Mucosa of rectum (tissue), 2 donors: Measurements from ENCODE around the gene MGST1.
A peak's percentile ranks its signal among the peaks of the same experiment; 100 is the strongest.

Experiments
- H3K27ac ChIP-seq, 2 donors: one replicate each; pipeline ENCODE4 v1.7.0; 2013; ENCODE audit warnings: inconsistent platforms in 2 of 2, low read depth in 2 of 2, low read length in 2 of 2
- H3K27me3 ChIP-seq, 2 donors: one replicate each; pipeline ENCODE4 v1.7.0; 2013; ENCODE audit warnings: low read length in 2 of 2; ENCODE audit not compliant: control insufficient read depth in 2 of 2, insufficient read depth in 2 of 2
- H3K36me3 ChIP-seq, 2 donors: one replicate each; pipeline ENCODE4 v1.7.0; 2013; ENCODE audit warnings: low read length in 2 of 2; ENCODE audit not compliant: control insufficient read depth in 2 of 2, insufficient read depth in 2 of 2
- H3K4me1 ChIP-seq, 2 donors: one replicate each; pipeline ENCODE4 v1.7.0; 2013; ENCODE audit warnings: low read length in 2 of 2, mild to moderate bottlenecking in 1 of 2; ENCODE audit not compliant: control insufficient read depth in 2 of 2, insufficient read depth in 2 of 2
- H3K4me3 ChIP-seq, 2 donors: one replicate each; pipeline ENCODE4 v1.7.0; 2013; ENCODE audit warnings: low read length in 2 of 2
- H3K9ac ChIP-seq, 2 donors: one replicate each; pipeline ENCODE4 v1.7.0; 2013; ENCODE audit warnings: low read length in 2 of 2, low read depth in 1 of 2, mild to moderate bottlenecking in 1 of 2
- H3K9me3 ChIP-seq, 2 donors: one replicate each; pipeline ENCODE4 v1.7.0; 2013; ENCODE audit warnings: low read length in 2 of 2; ENCODE audit not compliant: control insufficient read depth in 2 of 2
- donor health status: healthy.
- donor health status: Normal muscosa, but diverticular disease.

Gene MGST1

DNA sequence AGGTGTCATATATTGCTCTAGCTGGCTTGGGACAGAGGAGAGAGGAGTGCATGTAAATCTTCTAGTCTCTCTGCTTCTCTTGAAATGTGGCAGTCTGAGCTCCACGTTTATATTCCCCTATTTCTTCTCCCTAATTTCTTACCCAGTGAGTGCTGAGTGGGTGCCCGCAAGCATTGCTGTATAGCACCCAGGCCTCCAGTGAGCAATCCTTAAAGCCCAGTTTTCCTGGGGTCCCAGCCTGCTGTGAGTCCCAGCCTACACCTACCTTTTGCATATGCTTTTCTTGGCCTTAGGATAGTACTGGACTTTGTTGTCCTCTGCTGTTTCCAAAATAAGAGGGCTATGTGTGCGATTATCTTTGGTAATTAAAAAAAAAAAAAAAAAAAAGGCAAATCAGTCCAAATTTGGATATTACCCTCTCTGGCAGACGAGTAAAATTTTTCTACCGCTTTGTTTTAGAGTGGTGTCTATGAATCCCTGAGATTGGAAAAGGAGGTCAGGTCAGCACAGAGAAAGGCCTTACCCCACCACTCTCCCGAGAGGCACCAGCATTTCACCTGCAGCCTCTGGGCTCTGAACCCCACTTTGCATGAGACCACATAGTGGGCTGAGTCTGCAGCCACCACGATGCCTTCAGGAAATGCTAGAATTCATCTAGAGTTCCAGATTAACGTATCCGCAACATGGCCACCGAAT is 1.1 kb downstream of the MGST1 start:
- H3K27ac ChIP-seq, result peak overlapping the region; percentile 83 to 88

DNA sequence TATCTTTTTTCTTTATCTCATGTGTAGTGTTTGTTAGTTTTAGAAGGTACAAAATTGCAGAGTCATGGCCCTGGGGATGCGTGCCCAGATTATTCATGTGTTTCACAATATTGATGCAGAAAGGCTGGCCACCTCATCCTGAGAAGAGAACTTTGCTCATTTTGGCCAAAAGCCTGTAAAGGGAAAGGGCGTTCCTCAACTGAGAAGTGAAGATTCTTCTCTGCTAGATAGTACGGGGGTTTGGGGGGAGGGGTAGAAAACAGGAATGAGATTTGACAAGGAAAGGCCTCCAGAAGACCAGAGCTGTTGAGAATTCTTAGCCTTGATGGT is 1.7 kb downstream of the MGST1 start:
- peaks cover 13 to 24% of the 10 kb centered on the region in 2 donors for H3K4me1 ChIP-seq
- peak overlapping the region; percentile 84 to 86 for H3K4me3 ChIP-seq
- H3K27ac ChIP-seq, result peak overlapping the region in 1 of 2 donors; percentile 88

More for the DNA sequence above, 1.1 kb downstream of the MGST1 start:
- H3K27me3 ChIP-seq, result no peaks in the 10 kb centered on the region
- peak overlapping the region; percentile 78 to 85 for H3K9ac ChIP-seq
- peaks cover 13 to 24% of the 10 kb centered on the region in 2 donors for H3K4me1 ChIP-seq
- H3K4me3 ChIP-seq, result peak overlapping the region; percentile 84 to 86
- H3K36me3 ChIP-seq, result no peaks in the 10 kb centered on the region
- H3K9me3 ChIP-seq, result no peaks in the 10 kb centered on the region

DNA sequence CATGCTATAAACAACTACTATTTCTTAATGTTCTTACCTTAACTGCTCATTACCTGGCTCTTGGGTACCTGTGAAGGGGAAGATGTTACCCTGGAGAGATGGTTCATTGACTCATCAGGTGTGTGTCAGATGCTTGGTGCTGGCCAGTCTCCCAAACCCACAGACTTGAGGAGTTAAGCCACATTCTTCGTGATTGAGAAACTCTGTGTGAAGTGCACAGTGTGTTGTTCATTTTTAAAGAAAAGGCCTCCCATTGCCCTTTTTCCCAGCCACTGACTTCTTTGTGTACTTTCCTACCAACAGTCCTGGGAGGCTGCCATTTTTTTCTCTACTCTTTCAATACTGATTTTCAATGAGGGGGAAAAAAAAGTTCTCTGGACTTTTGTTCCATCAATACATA is 3.2 kb downstream of the MGST1 start:
- Histone ChIP-seq H3K27ac (no peak overlapping the region), H3K9ac (no peak overlapping the region), H3K4me1 (peaks cover 13 to 17% of the 10 kb centered on the region in 2 donors), H3K27me3 (no peaks in the 10 kb centered on the region), H3K4me3 (no peak overlapping the region), H3K36me3 (peaks cover 0 to 2% of the 10 kb centered on the region in 2 donors), H3K9me3 (no peaks in the 10 kb centered on the region)

More for the DNA sequence above, 1.7 kb downstream of the MGST1 start:
- Histone ChIP-seq H3K27me3 (no peaks in the 10 kb centered on the region), H3K36me3 (no peaks in the 10 kb centered on the region), H3K9me3 (no peaks in the 10 kb centered on the region), H3K9ac (peak overlapping the region in 1 of 2 donors; percentile 85)

DNA sequence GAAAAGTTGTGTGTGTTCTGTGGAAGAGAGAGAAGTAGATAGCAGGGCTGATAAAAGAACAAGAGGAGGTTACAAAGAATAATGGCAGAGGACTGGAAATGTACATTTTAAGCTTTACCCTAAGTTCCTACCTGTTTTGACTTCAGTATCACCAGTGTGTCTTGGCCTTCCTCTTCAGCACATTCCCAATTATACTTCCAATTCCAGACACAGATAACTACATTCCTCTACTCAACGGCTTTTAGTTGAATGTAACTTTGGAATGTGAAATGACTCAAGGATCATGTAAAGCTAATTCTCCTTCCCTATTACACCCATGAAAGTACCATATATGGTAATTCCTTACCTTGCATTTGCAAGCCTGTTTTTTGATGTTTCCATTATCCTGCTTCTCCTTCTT is 5.0 kb downstream of the MGST1 start:
- Histone ChIP-seq H3K4me1 (peaks cover 2 to 7% of the 10 kb centered on the region in 2 donors), H3K9ac (no peak overlapping the region), H3K9me3 (no peaks in the 10 kb centered on the region), H3K4me3 (no peak overlapping the region), H3K36me3 (peaks cover 2 to 6% of the 10 kb centered on the region in 2 donors), H3K27ac (no peak overlapping the region), H3K27me3 (no peaks in the 10 kb centered on the region)

DNA sequence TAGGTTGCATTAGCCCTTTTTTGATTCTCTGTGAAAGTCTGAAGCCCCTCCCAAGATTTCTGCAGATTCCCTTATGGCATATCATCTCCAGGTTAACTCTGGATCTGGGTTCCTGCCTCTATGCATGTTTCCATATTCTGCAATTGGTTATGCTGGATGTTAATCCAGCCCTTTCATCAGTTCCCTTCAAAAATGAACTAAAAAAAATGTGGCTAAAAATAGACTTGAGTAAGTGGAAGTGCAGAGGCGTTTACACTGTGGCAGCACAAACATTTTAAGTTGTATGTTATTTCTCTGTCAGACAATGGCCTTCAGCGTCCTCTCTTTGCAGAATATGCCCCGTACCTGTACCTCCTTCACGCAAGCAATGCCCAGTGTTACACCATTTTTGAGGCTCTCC is 11.4 kb downstream of the MGST1 start:
- no peak overlapping the region for H3K4me3 ChIP-seq
- no peak overlapping the region for H3K9ac ChIP-seq
- H3K4me1 ChIP-seq, result no peaks in the 10 kb centered on the region
- peaks cover 4 to 10% of the 10 kb centered on the region in 2 donors for H3K36me3 ChIP-seq
- H3K27me3 ChIP-seq, result no peaks in the 10 kb centered on the region
- no peaks in the 10 kb centered on the region for H3K9me3 ChIP-seq
- H3K27ac ChIP-seq, result no peak overlapping the region

DNA sequence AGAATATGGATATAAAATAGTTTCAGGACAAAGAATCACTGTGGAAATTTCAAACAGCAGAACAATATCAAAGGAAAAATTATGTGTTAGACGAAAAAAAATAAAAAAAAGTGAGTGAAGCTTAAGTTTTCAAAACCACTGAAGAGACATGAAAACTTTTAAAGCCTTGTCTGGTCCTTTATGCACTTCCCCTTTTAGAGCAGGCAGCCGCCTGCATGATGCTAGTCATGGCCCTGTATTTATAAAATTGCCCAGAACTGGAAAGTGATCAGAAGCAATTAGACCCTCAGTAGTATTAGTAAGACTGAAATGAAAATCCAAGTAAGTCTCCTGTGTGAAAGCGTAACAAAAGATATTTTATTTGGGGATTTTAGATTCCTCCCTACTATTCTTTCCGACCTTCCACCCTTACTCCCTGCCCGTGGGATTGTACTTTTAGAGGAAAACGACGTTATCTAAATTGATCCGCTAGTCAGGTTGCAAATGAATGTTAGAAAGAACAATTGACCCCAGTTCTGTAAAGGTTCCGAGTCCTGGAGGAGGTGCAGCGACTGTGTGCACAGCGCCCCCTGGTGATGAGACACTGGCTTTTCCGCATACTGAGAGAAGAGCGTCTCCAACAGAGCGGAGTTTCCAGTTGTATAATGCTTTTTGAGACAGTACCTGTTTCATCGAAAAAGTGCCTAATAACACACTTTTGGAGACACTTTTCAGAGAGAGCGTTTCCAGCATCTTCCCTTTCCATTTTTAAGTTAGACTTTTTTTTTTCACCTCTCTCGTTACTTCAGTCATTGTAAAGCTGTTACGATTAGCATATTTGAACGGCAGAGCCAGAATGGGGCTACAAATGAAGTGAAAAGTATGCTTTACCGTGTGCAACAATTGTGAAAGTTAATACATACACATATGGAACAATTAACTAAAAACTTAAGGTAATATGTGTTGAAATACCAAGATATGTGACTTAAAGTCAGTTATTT is 12.4 kb downstream of the MGST1 start:
- Histone ChIP-seq H3K27ac (no peak overlapping the region), H3K4me1 (no peaks in the 10 kb centered on the region), H3K36me3 (peaks cover 4 to 10% of the 10 kb centered on the region in 2 donors), H3K9ac (no peak overlapping the region), H3K27me3 (no peaks in the 10 kb centered on the region), H3K9me3 (no peaks in the 10 kb centered on the region), H3K4me3 (no peak overlapping the region)

DNA sequence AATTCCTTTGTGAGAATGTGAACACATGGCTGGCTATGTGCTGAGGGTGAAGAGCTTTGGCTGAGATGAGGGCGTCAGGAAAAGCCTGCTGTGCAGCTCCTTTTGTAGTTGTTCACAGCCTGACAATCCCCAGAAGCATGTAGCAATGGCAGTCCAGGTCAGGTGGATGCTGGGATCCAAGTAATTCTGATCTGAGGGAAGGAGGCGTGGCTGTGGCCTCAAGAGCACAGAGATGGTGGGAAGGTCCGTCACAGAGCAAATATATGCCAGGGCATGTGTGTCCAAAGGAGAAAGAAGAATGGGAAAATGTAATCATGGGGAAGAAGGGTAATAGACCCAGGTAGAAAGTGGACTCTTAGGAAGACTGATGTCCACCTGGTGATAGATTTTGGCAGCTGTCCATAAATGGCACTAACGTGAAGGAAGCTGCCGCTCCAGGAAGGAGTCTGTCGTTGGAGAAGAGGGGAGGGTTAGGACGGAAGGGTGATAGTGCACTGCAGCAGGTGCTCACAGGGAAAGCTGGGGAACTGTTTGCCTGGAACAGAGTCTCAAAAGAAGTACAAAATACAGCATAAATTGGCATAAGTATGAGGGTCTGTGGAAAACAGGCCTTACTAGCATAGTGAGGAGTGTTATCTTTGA is 13.8 kb downstream of the MGST1 start:
- no peaks in the 10 kb centered on the region for H3K4me1 ChIP-seq
- H3K27ac ChIP-seq, result no peak overlapping the region
- peaks cover 4 to 7% of the 10 kb centered on the region in 2 donors for H3K36me3 ChIP-seq
- H3K4me3 ChIP-seq, result no peak overlapping the region
- no peak overlapping the region for H3K9ac ChIP-seq
- H3K9me3 ChIP-seq, result no peaks in the 10 kb centered on the region
- no peaks in the 10 kb centered on the region for H3K27me3 ChIP-seq

DNA sequence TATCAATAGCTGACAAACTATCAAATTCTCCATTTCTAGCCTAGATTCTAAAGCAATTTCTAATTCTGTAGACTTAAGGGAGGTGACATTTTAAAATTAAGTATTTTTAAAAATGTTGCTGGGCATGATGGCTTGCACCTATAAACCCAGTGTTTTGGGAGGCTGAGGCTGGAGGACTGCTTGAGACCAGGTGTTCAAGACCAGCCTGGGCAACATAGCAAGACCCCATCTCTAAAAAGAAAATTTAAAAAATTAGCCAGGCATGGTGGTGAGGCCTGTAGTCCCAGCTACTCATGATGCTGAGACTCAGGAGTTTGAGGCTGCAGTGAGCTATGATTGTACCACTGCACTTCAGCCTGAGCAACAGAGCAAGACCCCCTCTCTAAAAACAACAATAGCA is 15.1 kb downstream of the MGST1 start:
- H3K9ac ChIP-seq, result no peak overlapping the region
- H3K9me3 ChIP-seq, result no peaks in the 10 kb centered on the region
- H3K27ac ChIP-seq, result no peak overlapping the region
- peaks cover 2 to 12% of the 10 kb centered on the region in 2 donors for H3K36me3 ChIP-seq
- H3K4me3 ChIP-seq, result no peak overlapping the region
- H3K4me1 ChIP-seq, result no peaks in the 10 kb centered on the region
- no peaks in the 10 kb centered on the region for H3K27me3 ChIP-seq

DNA sequence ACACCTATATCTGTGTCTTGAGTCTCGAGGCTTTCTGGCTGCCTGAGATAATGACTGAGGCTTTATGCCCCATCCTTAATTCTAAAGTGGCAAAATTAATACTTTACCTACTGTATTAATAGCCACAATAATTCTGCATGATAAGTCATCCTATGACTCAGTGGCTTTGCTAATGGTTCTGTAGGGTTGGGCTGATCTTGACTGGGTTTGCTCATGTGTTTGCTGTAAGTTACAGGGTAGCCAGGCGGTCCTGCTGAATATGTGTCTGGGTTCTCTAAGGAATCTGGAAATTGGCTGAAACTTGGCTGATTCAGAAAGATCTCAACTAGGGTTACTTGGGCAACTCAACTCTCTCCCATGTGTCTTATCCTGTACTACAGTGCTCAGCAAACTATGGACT is 21.7 kb downstream of the MGST1 start:
- no peaks in the 10 kb centered on the region for H3K9me3 ChIP-seq
- no peak overlapping the region for H3K27ac ChIP-seq

DNA sequence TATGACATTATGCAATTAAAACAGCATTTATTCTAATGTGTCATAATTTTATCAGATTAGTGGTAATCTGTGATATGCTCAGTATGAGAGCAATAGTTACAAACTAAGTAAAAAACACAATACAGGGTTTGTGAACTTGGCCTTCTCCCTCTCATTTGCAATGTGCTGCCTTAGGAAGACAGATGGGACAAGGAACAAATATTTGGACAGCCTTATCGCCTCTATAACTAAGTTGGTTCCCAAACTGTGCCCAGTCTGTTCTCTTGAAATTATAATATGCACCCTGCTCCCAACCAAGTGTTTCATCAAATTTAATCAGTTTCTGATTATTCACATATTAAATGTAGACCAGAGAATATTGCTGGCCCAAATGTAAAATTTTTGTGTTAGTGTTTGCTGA is 22.7 kb downstream of the MGST1 start:
- Histone ChIP-seq H3K36me3 (peaks cover 0 to 10% of the 10 kb centered on the region in 2 donors), H3K27ac (no peak overlapping the region), H3K9me3 (no peaks in the 10 kb centered on the region), H3K27me3 (no peaks in the 10 kb centered on the region), H3K9ac (no peak overlapping the region), H3K4me1 (no peaks in the 10 kb centered on the region), H3K4me3 (no peak overlapping the region)

More for the DNA sequence above, 21.7 kb downstream of the MGST1 start:
- H3K4me3 ChIP-seq, result no peak overlapping the region
- H3K27me3 ChIP-seq, result no peaks in the 10 kb centered on the region
- H3K9ac ChIP-seq, result no peak overlapping the region
- H3K4me1 ChIP-seq, result no peaks in the 10 kb centered on the region
- H3K36me3 ChIP-seq, result peaks cover 0 to 10% of the 10 kb centered on the region in 2 donors
